Midbrain (tissue), 1 donor: ENCODE data around the gene TOR1AIP1.

Experiments
- DNase-seq: peaks from one replicate; lab custom pipeline; 2025; lab: John Stamatoyannopoulos, UW

The TOR1AIP1 gene

GRCh38 chr1:179881642-179882252 lies 338 bp upstream of the TOR1AIP1 start:
- DNase-seq, result peak; percentile 92

DNA sequence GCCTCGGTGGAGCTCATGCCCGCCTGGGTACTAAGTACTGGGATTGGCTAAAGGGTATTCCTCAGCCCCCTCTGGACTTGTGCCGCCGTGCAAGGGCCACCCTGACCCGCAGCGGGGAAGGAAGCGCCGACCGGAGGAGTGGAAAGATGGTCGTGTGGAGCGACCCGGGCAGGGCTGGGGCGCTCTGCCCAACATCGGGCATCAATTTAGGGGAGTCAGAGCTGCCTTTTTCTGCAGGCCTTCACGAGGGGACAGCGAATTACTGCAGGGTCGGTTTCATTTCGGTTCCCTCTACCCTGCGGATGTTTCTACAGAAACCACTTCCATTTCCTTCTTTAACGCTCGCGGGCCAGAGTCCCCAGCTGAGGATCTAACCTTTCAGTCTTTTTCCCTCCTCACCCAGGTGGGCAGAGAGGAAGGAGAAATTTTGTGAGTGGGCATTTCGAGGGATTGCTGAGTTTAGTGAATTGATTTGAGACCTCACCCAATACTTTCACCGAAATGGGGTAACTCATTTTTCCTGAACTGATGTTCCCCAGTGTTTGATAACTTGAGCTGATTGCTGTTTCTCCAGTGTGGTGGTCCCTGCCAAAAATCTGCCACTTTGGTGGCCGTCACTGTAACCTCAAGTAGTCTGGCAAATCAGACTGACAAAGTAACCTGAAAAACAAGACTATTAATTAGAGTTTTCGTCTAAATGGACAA lies 1.1 kb downstream of the TOR1AIP1 start:
- peak; percentile 47 for DNase-seq

DNA sequence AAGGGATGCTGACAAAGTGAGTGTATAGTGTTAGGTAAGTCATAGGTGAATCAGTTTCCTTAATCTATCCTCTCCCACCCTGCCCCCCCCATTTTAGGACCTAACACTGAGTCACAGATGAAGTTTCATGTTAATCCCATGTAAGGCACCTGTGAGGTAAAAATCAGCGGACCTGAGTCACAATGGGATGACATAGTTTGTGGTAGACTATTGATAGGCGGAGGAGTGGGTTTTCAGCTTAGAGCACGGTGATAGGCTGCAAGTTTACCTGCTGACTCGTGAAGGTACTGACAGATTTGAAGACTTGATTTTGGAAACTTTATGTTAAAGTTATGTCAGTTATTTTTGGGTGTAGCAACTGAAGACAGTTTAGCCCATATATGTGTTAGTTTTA lies 1.7 kb downstream of the TOR1AIP1 start:
- no peak for DNase-seq

GRCh38 chr1:179888071-179888470 lies 6.0 kb downstream of the TOR1AIP1 start:
- DNase-seq, result no peak

DNA sequence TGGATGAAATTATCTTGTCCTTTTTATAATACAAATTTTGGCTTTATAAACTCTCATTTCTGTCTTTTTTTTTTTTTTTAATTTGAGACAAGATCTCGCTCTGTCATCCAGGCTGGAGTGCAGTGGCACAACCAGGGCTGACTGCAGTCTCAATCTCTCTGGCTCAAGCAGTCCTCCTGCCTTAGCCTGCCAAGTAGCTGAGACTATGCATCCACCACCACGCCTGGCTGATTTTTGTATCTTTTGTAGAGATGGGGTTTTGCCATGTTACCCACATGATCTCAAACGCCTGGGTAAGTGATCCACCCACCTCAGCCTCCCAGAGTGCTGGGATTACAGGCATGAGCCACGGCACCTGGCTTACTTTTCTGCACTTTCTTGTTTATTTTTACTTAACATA lies 7.5 kb downstream of the TOR1AIP1 start:
- DNase-seq, result no peak

- DNase-seq, result no peak
Measured at GRCh38 chr1:179910934-179911333, 28.8 kb downstream of the TOR1AIP1 start.

- no peak for DNase-seq
Measured at GRCh38 chr1:179911812-179912211, 29.7 kb downstream of the TOR1AIP1 start.

DNA sequence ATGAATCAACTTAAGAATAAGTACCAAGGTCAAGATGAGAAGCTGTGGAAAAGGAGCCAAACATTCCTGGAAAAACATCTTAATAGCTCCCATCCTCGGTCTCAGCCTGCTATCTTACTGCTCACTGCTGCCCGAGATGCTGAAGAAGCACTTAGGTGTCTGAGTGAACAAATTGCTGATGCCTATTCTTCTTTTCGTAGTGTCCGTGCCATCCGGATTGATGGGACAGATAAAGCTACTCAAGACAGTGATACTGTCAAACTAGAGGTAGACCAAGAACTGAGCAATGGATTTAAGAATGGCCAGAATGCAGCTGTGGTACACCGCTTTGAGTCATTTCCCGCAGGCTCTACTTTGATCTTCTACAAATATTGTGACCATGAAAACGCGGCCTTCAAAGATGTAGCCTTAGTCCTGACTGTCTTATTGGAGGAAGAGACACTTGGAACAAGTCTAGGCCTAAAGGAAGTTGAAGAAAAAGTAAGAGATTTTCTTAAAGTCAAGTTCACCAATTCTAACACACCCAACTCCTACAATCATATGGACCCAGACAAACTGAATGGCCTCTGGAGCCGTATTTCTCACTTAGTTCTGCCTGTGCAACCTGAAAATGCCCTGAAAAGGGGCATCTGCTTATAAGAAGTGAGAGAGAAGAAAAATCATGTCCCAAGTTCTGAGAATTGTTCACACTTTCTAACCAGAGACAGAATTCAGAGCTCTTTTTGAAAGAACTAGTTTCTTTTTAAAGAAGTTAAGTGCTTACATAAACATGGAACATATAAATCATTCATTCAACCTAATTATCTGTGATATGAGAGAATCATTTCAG lies 35.7 kb downstream of the TOR1AIP1 start:
- no peak for DNase-seq

- peak; percentile 3 for DNase-seq
Measured at GRCh38 chr1:179921472-179921871, 39.4 kb downstream of the TOR1AIP1 start.

DNA sequence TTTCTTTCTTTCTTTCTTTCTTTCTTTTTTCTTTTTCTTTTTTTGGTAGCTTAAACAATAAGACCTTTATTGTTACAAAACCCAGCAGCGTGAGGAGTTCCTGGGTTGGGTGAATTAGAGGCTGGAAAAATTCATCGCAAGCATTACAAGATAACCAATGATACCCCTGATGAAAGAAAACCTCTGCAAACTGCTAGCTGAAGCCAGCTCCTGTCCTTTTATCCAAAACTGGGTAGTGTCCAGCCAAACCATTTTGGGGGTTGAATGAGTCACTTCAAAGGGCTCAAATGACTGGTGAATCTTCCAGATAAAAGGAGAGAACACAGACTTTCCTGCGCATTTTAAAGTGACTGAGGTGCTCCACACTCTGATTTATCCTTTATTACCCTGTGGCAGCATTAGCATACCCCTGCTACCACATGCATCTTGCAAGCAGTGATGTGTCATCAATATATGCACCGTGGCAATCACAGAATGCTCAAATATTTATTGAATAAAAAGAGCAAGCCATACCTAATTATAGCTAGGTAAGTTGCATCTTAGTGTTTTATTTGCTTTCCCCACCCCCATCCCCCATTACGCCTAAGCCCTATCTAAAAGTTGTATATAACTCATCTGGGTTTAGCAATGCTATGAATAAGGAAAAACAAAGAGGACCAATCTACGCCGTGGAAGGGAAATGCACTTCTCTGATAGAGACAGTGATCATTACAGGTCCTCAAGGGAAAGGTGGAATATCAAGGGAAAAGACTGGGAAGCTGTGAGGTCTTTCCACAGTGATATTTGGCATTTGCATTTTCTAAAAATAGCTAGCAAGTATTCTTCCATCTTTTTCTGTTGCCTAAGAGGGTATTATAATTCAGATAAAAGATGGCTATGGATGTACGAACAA lies 40.1 kb downstream of the TOR1AIP1 start:
- DNase-seq, result no peak

GRCh38 chr1:179923029-179923428 lies 40.9 kb downstream of the TOR1AIP1 start:
- no peak for DNase-seq

- DNase-seq, result no peak
Measured at GRCh38 chr1:179924268-179924667, 42.2 kb downstream of the TOR1AIP1 start.

DNA sequence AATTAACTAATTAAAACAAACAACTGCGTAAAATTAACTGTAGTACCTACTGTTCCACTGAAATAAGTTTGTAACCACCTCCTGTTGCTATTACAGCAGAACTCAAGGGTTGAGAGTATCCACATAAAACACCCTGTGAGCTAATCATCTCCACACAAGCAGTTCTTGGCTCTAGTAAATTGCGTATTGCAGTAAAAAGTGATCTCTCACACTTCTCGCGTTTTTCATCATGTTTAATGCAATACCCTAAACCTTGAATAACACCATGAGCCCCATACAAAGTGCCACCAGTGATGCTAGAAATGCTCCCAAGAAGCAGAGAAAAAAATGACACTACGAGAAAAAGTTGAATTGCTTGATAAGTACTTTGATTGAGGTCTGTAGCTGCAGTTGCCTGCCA lies 43.2 kb downstream of the TOR1AIP1 start:
- no peak for DNase-seq

GRCh38 chr1:179925922-179926849 lies 44.1 kb downstream of the TOR1AIP1 start:
- DNase-seq, result no peak

GRCh38 chr1:179926850-179927205 lies 44.7 kb downstream of the TOR1AIP1 start:
- no peak for DNase-seq

- no peak for DNase-seq
Measured at GRCh38 chr1:179929955-179930798, 48.1 kb downstream of the TOR1AIP1 start.

DNA sequence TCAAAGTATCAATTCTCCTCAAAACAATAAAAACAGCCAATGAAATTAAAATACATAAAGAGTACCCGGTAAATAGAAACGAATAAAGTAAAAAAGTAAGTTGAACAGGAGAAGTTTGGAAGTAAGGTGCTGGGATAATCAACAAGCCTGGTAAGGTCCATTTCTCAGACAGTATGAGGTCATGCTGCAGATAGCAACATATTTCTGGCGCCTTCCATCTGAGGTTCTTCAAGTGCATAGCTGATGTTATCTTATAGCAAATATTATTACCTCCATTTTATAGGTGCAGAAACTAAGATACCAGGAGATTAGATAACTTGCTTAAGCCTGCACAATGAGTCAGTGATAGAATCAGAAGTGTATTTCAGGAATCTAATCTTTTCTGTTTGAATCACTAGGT lies 48.8 kb downstream of the TOR1AIP1 start:
- DNase-seq, result no peak

- DNase-seq, result no peak
Measured at GRCh38 chr1:179933219-179933618, 51.1 kb downstream of the TOR1AIP1 start.

DNA sequence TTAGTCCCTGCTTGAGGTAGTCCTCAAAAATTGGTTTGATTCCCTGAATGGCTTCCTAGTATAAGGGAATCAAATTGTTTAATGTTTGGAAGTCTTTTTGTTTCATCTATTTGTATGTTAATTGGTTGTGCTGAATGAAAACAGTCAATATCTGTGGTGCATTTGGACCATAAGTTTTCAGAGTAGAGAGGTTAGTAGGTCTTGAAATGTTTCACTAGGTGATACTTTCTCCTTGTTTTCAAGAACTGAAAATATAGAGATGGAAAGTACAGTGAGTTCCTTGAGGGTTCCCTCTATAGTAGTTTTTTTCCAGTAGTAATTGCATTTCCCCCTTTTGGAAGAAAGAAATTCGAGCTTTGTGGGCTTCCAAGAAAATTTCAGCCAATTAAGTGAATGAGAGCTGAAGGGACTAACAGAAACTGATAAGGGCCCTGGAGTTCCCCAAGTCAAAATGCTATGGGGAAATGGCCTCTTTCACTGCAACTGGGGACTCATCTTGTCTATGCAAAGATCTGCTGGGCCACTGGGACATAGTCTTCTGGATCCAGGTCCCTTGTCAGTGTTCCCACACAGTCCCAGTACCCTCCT lies 53.9 kb downstream of the TOR1AIP1 start:
- DNase-seq, result no peak
